ENCODE data around the gene UVSSA. TPM values are rescaled to one million over a fixed set of nuclear protein-coding genes. Genes with fewer than 3 reads are reported as not detected.

Gene UVSSA
- total RNA-seq, 1 donor from 2014 or later: 35.2 TPM

DNA sequence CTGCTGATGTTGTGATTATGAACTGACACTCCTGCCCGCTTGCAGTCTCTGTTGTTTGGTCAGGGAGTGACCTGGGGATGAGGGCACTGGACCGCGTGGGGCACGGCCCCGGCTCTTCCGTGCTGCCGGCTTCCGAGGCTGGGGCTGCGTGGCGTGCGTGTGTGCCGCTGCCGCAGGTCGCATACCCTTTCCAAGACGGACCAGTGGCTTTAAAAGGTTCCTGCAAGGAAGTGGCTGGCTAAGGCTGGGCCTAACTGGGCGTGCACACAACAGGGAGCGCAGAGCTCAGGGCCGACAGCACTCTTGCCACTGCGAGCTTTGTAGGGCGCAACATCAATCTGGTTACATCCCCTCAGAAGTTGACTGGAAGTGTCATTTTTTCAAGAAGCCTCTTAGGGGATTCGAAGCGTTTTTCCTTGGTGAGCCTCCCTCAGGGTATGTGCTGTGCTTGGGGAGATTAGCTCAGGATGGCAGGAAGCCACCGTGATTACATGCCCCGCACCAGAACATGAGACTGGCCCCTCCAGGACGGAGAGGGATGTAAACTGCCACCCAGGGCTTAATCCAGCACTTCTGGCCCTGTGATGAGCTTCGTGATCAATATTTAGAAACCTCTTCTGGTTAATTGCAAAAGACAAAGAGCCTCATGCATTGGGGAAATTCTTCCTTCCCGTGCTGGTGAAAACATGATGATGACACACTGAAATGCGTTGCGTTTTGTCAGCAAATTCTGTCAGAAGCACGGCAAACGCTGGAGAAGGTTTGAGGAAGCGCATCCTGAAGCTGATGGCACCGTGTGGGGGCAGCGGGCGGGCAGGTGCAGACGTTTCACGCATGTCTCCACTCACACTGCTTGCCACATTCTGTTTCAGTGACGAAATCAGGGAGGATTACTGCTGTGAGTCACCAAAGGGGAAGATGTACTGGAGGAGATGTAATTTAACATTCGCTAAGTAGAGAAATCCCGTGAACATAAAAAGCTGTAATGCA, 46.2 kb upstream of the UVSSA start:
- ATAC-seq (ENCODE audit: low read depth) (no peak), DNase-seq (no peak)
- POLR2A ChIA-PET: no interaction called here
- Mint-ChIP-seq H3K4me3 (no peak overlapping the region), H3K9me3 (no peaks in the 10 kb centered on the region), H3K27me3 (no peaks in the 10 kb centered on the region), H3K27ac (no peak overlapping the region), H3K36me3 (ENCODE audit: low read depth) (peaks cover 58% of the 10 kb centered on the region), H3K4me1 (peaks cover 13% of the 10 kb centered on the region)
- CTCF ChIA-PET: no interaction called here
- TF ChIP-seq, protein P1, sequence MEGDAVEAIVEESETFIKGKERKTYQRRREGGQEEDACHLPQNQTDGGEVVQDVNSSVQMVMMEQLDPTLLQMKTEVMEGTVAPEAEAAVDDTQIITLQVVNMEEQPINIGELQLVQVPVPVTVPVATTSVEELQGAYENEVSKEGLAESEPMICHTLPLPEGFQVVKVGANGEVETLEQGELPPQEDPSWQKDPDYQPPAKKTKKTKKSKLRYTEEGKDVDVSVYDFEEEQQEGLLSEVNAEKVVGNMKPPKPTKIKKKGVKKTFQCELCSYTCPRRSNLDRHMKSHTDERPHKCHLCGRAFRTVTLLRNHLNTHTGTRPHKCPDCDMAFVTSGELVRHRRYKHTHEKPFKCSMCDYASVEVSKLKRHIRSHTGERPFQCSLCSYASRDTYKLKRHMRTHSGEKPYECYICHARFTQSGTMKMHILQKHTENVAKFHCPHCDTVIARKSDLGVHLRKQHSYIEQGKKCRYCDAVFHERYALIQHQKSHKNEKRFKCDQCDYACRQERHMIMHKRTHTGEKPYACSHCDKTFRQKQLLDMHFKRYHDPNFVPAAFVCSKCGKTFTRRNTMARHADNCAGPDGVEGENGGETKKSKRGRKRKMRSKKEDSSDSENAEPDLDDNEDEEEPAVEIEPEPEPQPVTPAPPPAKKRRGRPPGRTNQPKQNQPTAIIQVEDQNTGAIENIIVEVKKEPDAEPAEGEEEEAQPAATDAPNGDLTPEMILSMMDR (IDR thresholded peaks at IDR 0.05): no peak
- intact Hi-C loops (cut with micrococcal nuclease): no loop called here

DNA sequence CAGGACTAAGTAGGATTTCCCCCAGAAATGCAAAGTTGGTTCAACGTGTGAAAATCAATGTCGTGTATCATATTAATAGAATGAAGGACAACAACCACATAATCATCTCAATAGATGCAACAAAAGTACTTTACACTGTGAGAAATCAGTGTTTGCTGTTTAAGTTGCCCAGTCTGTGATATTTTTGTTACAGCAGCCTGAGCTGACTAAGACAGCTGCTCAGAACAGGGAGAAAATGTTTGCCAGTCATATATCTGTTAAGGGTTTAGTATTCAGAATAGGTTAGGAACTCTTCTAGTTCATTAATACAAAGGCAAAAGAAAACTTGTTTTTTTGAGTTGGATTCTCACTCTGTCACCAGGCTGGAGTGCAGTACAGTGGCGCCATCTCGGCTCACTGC, 44.8 kb upstream of the UVSSA start:
- POLR2A ChIA-PET: interaction anchor here (0.6 kb wide), 1 partner anchor 10 kb away, joined by 3 read pairs; no protein-coding TSS in a partner anchor
- H3K27me3 Mint-ChIP-seq: no peaks in the 10 kb centered on the region
- intact Hi-C loops (cut with micrococcal nuclease): no loop called here
- peaks cover 18% of the 10 kb centered on the region for H3K4me1 Mint-ChIP-seq
- H3K27ac Mint-ChIP-seq: no peak overlapping the region
- peaks cover 59% of the 10 kb centered on the region for H3K36me3 Mint-ChIP-seq (ENCODE audit: low read depth)
- no peak for ATAC-seq (ENCODE audit: low read depth)
- CTCF ChIA-PET: no interaction called here
- TF ChIP-seq, protein P1 (IDR thresholded peaks at IDR 0.05): no peak
- DNase-seq: no peak
- H3K4me3 Mint-ChIP-seq: no peak overlapping the region
- no peaks in the 10 kb centered on the region for H3K9me3 Mint-ChIP-seq

DNA sequence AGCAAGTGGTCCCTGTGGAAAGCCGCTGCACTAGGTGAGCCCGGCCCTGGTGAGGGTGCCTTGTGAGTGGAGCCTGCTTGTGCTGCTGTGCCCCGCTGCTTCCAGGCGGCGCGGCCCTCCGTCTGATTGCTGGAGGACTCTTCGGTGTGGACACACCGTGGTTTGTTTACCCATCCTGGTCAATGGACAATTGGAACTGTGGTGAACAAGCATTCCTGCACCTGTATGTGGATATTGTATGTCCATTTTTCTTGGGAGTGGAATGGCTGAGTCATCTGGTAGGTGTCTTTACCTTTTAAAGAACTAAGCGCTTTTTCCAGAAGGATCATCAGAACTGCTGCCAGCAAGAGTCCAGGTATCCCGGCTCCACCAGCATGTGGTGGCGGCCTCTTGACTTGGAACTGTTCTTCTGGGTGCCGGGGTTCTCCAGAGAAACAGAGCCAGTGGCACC, 41.7 kb upstream of the UVSSA start:
- Mint-ChIP-seq H3K4me1 (peaks cover 45% of the 10 kb centered on the region), H3K27ac (no peak overlapping the region), H3K9me3 (no peaks in the 10 kb centered on the region), H3K36me3 (ENCODE audit: low read depth) (peaks cover 39% of the 10 kb centered on the region), H3K27me3 (no peaks in the 10 kb centered on the region), H3K4me3 (no peak overlapping the region)
- intact Hi-C loops (cut with micrococcal nuclease): loop anchor here (5.0 kb wide), 1 partner anchor 42 kb away; the partner anchor contains the start of gene UVSSA
- ATAC-seq (ENCODE audit: low read depth) (no peak), DNase-seq (no peak)
- ChIA-PET POLR2A (no interaction called here), CTCF (no interaction called here)
- TF ChIP-seq, protein P1 (IDR thresholded peaks at IDR 0.05): no peak

DNA sequence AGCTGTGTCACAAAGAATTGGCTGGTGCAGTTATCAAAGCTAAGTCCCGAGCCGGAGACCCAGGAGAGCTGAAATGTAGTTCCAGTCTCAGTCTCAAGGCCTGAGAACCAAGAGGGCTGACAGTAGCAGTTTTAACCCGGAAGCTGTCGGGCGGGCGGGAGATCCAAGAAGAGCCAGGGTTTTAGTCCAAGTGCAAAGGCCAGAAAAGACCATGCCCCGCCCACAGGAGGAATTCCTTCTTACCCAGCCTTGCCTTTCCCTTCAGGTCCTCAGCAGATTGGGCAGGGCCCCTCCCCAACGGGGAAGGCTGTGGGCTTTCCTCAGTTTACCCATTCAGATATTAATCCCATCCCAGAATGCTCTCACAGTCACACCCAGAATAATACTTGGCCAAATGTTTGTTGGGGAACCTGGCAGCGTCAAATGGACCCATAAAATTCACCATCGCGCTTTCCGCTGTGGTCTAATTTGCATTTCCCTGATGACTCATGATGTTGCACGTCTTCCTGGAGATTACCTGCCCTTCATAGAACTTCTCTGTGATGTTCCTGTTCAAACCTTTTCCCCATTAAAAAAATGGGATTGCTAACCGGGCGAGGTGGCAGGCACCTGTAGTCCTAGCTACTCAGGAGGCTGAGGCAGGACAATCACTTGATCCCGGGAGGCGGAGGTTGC, 41.1 kb upstream of the UVSSA start:
- H3K27ac Mint-ChIP-seq: no peak overlapping the region
- H3K36me3 Mint-ChIP-seq (ENCODE audit: low read depth): peaks cover 33% of the 10 kb centered on the region
- H3K27me3 Mint-ChIP-seq: no peaks in the 10 kb centered on the region
- H3K4me3 Mint-ChIP-seq: no peak overlapping the region
- peaks cover 47% of the 10 kb centered on the region for H3K4me1 Mint-ChIP-seq
- intact Hi-C loops (cut with micrococcal nuclease): loop anchor here (2.0 to 5.0 kb wide), 2 partner anchors 17 to 41 kb away; partner anchors contain the start of genes MAEA and UVSSA
- CTCF ChIA-PET: no interaction called here
- no peaks in the 10 kb centered on the region for H3K9me3 Mint-ChIP-seq
- ATAC-seq (ENCODE audit: low read depth): no peak
- TF ChIP-seq, protein P1 (IDR thresholded peaks at IDR 0.05): no peak
- POLR2A ChIA-PET: no interaction called here
- no peak for DNase-seq
